ENCODE measurements around the gene RAMACL.
A peak's percentile ranks its signal among the peaks of the same experiment; 100 is the strongest.

Gene RAMACL

DNA sequence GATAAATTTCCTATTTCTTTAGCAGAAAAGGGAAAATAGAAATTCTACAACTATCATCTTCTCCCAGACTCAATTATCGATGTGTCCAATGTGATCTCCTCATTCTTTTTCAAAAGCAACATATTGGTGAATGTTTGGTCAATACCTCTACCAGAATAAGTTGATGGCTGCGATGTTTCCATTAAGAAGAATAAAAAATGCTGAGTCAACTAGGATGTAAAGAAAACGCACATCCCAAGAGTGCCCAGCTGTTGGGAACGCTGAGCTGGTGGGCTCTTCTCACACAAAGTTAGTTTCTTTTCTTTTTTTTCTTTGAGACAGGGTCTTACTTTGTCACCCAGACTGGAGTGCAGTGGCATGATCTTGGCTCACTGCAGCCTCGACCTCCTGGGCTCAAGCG, 39.8 kb downstream of the RAMACL start:
- Histone ChIP-seq H3K9me3 (peaks cover 0 to 3% (median 0%) of the 10 kb centered on the region in 3 donors), H3K27me3 (no peaks in the 10 kb centered on the region), H3K27ac (no peak overlapping the region), H3K4me3 (no peak overlapping the region), H3K36me3 (no peaks in the 10 kb centered on the region), H3K4me1 (no peaks in the 10 kb centered on the region)
- intact Hi-C loops (cut with DNase I; ENCODE audit: low total_unique reads): no loop called here
- TF ChIP-seq, protein P1, sequence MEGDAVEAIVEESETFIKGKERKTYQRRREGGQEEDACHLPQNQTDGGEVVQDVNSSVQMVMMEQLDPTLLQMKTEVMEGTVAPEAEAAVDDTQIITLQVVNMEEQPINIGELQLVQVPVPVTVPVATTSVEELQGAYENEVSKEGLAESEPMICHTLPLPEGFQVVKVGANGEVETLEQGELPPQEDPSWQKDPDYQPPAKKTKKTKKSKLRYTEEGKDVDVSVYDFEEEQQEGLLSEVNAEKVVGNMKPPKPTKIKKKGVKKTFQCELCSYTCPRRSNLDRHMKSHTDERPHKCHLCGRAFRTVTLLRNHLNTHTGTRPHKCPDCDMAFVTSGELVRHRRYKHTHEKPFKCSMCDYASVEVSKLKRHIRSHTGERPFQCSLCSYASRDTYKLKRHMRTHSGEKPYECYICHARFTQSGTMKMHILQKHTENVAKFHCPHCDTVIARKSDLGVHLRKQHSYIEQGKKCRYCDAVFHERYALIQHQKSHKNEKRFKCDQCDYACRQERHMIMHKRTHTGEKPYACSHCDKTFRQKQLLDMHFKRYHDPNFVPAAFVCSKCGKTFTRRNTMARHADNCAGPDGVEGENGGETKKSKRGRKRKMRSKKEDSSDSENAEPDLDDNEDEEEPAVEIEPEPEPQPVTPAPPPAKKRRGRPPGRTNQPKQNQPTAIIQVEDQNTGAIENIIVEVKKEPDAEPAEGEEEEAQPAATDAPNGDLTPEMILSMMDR (IDR thresholded peaks at IDR 0.05): no peak
- no peak for DNase-seq

DNA sequence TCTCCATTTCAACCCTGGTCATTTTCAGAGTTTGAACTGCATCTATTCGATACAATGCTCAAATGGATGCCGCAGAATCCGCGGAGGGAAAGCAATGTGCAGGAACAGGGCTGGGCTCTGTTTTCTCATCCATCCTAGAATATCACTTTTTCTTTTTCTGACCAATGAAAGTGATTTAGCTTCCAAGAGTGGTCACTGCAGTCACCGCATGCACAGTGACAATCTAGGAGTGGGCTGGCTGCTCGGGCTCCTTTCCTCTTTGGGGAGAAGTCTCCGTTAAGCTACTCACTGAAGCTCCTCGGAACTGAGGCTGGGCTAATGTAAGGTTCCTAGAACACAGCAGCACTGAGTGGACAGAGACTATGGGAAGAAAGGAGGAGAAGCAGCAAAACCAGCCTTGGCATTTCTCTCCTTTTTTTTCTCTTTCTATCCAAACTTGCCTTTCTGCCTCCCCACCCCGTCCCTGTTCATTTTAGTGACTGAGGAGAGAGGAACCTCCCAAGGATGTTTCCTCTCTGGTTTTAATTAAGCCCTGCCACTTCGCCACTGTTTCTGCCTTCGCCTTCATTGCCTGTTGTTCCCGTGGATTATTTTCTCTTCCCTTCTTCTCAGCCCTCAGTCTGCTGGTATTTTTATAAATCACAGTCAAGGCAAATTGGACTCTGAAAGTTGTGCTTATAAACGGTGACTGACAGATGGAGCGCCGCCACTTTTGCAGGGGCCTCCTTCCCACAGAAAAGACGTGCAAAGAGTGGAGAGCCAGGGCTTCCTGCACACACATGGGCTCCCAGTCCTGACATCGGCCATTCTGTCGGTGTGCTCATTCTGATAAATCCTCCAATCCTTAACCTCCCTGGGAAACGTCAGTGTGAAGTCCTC, 41.1 kb downstream of the RAMACL start:
- Histone ChIP-seq H3K4me3 (no peak overlapping the region), H3K27me3 (no peaks in the 10 kb centered on the region), H3K9me3 (peaks cover 0 to 3% (median 0%) of the 10 kb centered on the region in 3 donors), H3K4me1 (no peaks in the 10 kb centered on the region), H3K27ac (no peak overlapping the region), H3K36me3 (no peaks in the 10 kb centered on the region)
- TF ChIP-seq, protein P1 (IDR thresholded peaks at IDR 0.05): no peak
- intact Hi-C loops (cut with DNase I; ENCODE audit: low total_unique reads): no loop called here
- peak in 1 of 2 donors; percentile 5 for DNase-seq

DNA sequence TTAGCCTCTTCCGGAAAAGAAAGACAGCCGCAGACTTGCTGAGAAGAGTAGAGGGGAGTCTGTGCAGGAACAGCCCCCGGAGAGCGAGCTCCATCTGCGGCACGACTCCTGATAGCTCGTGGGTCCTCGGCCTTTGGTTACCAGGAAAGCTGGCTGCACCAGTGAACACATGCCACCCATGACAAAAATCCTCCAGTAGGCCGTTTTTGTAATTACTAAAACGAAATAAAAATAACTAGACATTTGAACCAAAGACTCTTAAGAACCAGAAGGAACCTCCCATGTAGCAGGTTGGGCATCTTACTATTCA, 42.2 kb downstream of the RAMACL start:
- TF ChIP-seq, protein P1 (IDR thresholded peaks at IDR 0.05): no peak
- Histone ChIP-seq H3K4me3 (no peak overlapping the region), H3K4me1 (no peaks in the 10 kb centered on the region), H3K27me3 (no peaks in the 10 kb centered on the region), H3K27ac (no peak overlapping the region), H3K9me3 (peaks cover 0 to 3% (median 0%) of the 10 kb centered on the region in 3 donors), H3K36me3 (no peaks in the 10 kb centered on the region)
- peak in 1 of 2 donors; percentile 15 for DNase-seq
- intact Hi-C loops (cut with DNase I; ENCODE audit: low total_unique reads): no loop called here

DNA sequence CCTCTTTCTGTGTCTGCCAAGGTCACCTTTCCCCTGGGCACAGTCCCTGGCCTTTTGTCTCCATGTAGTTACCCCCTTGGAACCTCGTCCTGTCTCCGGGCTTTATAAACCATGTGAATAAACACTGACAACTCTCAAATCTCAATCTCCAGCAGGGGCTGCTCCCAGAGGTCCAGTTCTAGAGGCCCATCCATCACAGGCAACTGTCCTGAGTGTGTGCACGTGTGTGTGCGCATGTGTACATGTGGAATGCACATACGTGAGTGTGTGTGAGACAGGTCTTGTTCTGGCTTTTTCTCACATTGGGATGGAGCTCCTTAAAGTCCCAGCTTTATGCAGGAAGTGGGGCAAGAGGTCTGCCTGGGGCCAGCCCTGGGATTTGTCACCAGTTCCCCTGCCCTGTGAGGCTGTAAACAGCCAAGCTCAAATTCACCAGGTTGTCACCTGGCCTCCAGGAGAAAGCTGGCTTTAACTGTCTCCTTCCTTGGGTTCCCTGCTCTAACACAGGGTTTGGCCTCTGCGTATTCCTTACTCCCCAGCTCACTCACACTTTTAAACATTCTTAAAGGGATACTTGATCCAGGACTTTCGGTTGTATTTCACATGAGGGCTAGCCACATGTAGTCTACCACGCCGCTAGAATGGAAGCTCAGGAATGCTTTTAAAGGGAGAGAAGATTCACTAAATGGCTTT, 42.7 kb downstream of the RAMACL start:
- no peaks in the 10 kb centered on the region for H3K27me3 ChIP-seq
- no peaks in the 10 kb centered on the region for H3K4me1 ChIP-seq
- no peaks in the 10 kb centered on the region for H3K36me3 ChIP-seq
- DNase-seq: peak in 1 of 2 donors; percentile 12
- intact Hi-C loops (cut with DNase I; ENCODE audit: low total_unique reads): no loop called here
- no peak overlapping the region for H3K27ac ChIP-seq
- H3K9me3 ChIP-seq: peaks cover 0 to 3% (median 0%) of the 10 kb centered on the region in 3 donors
- TF ChIP-seq, protein P1 (IDR thresholded peaks at IDR 0.05): no peak
- no peak overlapping the region for H3K4me3 ChIP-seq

DNA sequence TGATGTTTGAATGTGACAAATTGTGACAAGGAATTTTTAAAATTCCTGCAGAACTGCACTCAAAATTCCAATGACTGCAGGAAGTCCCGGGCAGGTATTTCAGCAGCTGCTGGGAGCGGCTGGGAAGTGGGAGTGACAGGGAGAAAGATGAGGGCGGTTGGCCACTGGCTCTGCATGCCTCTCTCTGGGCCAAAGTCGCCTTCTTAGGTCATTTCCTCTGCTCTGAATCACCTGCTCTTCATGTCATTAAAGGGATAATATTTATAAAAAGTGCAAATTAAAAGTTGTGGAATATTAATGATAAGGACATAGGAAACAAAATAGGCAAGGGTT, 43.9 kb downstream of the RAMACL start:
- TF ChIP-seq, protein P1 (IDR thresholded peaks at IDR 0.05): no peak
- peaks cover 0 to 3% (median 0%) of the 10 kb centered on the region in 3 donors for H3K9me3 ChIP-seq
- no peak overlapping the region for H3K4me3 ChIP-seq
- H3K36me3 ChIP-seq: no peaks in the 10 kb centered on the region
- intact Hi-C loops (cut with DNase I; ENCODE audit: low total_unique reads): no loop called here
- no peaks in the 10 kb centered on the region for H3K4me1 ChIP-seq
- no peak overlapping the region for H3K27ac ChIP-seq
- DNase-seq: peak in 1 of 2 donors; percentile 53
- H3K27me3 ChIP-seq: no peaks in the 10 kb centered on the region

Measured in tibial artery (tissue), 4 donors.